GM12892 (cell line): ENCODE data around the gene HYAL1.

ENCODE experiments used
- DNase-seq: peaks from one replicate; pipeline ENCODE4 v3.0.0; 2011; ENCODE audit not compliant: insufficient read length
- FAIRE-seq: peaks from 2 replicates; lab custom pipeline; 2011; peaks lifted over from hg19 to GRCh38; lab: Jason Lieb, UNC
- POLR2A ChIP-seq: IDR thresholded peaks from 2 replicates; pipeline ENCODE4 v1.6.1; 2011; ENCODE audit warnings: low read depth, low read length, control low read depth
- POLR2AphosphoS5 ChIP-seq: IDR thresholded peaks from 2 replicates; pipeline ENCODE4 v1.6.1; 2011; ENCODE audit warnings: low read depth, low read length, control low read depth
- TAF1 ChIP-seq: IDR thresholded peaks from 2 replicates; pipeline ENCODE4 v1.6.1; 2011; ENCODE audit warnings: low read depth, mild to moderate bottlenecking, control low read depth, low read length, borderline replicate concordance

Gene HYAL1

GRCh38 chr3:50258029-50258680 is 45.2 kb downstream of the HYAL1 start:
- DNase-seq (no peak), FAIRE-seq (no peak)
- TF ChIP-seq POLR2A (no peak), POLR2AphosphoS5 (no peak), TAF1 (no peak)

GRCh38 chr3:50256978-50257890 is 46.1 kb downstream of the HYAL1 start:
- DNase-seq (no peak), FAIRE-seq (no peak)
- TF ChIP-seq POLR2A: no peak
- TF ChIP-seq TAF1: no peak
- no peak for TF ChIP-seq POLR2AphosphoS5

DNA sequence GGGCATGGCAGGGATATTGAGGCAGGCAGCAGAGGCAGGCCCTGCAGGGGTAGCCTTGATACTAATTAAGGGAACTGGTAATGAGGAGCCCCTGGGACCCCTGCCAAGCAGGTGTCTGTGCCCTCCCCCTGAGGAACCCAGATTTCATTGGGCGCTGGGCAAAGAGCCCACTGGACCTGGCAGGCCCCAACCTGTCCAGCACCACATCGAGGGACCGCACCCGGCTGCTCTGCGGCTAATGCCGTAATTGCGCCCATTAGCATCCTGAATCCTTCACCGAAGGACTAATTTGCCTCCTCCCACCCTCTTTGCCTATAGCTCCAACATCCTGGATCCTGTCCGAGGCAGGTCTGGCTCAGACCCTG is 48.1 kb downstream of the HYAL1 start:
- FAIRE-seq: no peak

GRCh38 chr3:50254577-50255250 is 48.7 kb downstream of the HYAL1 start:
- TF ChIP-seq POLR2A (no peak), TAF1 (no peak), POLR2AphosphoS5 (no peak; the same call in 1 of the 2 replicates)
- FAIRE-seq (no peak), DNase-seq (no peak)

More for the DNA sequence above, 48.1 kb downstream of the HYAL1 start:
- no peak for DNase-seq
- no peak for TF ChIP-seq POLR2AphosphoS5
- TF ChIP-seq TAF1: no peak
- no peak for TF ChIP-seq POLR2A

- TF ChIP-seq POLR2AphosphoS5 (no peak), POLR2A (no peak), TAF1 (no peak)
- DNase-seq: no peak
- FAIRE-seq: no peak
These were observed 52.2 kb downstream of the HYAL1 start for GRCh38 chr3:50251220-50251619.

DNA sequence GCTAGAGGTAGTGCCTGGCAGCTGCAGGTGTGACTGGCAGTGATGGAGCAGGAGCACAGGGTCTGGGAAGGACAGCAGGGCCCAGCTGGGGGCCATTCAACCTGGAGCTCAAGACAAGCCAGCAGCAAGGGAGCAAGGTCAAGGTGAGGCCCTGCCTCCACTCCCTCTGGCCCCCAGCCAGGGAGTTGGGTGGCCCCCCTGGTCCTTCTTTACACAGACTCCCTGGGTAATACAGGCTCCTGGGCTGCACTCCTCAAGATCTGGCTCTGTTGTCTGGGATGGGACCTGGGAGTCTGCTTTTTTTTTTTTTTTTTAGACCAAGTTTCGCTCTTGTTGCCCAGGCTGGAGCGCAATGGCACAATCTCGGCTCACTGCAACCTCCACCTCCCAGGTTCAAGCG is 52.9 kb downstream of the HYAL1 start:
- TF ChIP-seq POLR2AphosphoS5: no peak
- TF ChIP-seq TAF1: no peak
- TF ChIP-seq POLR2A: no peak
- FAIRE-seq (no peak), DNase-seq (no peak)
